Stimulated activated CD4-positive, alpha-beta T cell treated with anti-CD3 and anti-CD28 coated beads, TNF-alpha, amount 100 ng/mL, for 4 hours (primary cell): ENCODE results near the gene KIF26B.

Experiments
- DNase-seq, 3 experiments: peaks; one replicate each; pipeline ENCODE4 v3.0.0-alpha.2; 2020; ENCODE audit warnings: low read depth in 3 of 3

KIF26B gene

DNA sequence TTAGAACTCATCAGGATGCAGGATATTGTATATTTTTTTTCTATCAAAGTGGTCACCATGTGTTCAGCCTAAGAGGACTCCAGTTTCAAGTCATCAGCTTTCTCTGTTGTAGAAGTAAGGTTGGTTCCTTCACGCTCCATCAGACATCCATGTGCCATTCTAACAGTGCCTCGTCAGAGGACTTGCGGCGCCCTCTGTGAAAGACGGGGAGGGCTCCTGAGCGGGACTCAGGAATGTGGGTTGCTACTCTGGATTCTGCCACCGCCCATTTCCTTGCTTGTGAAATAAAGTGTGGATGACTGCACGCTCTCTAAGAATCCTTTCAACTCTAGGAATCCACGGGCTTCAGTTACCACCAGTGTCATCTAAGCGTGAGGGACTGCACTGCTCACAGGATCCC is 593.5 kb downstream of the KIF26B start:
- DNase-seq: no peak

DNA sequence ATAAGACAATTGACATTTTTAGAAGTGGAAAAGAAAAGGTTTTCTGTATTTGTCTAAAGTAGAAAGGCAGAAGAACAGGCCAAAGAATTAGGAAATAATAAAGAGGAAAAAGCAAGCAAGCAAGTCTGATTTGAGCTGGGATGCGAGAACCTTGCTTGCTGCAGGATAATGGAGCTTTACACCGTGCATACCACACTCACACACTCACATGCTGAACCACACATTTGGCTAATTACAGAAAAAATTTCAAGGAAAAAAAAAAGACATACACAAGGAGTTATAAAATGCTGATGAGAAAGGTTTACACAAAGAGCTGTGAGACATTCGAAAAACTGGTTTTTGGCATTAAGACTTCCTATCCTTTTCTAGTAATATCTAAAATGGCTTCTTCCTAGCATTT is 593.9 kb downstream of the KIF26B start:
- no peak for DNase-seq

DNA sequence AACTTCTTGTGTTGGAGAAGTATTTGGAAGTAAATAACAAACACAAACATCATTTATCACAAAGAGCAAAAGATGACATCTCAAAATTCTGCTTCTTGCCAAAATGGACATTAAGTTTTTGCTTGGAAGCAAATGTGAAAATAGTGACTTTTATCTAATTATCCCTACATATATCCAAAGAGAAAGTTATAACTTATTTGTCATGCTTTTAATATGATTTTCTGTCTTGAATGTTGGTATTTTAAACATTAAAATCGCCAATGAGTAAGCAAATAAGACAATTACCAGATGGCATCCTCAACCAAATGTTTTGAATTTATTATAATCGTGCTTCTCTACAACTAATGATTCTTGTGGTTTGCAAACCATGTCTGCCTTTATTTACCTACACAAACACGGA is 594.3 kb downstream of the KIF26B start:
- no peak for DNase-seq

DNA sequence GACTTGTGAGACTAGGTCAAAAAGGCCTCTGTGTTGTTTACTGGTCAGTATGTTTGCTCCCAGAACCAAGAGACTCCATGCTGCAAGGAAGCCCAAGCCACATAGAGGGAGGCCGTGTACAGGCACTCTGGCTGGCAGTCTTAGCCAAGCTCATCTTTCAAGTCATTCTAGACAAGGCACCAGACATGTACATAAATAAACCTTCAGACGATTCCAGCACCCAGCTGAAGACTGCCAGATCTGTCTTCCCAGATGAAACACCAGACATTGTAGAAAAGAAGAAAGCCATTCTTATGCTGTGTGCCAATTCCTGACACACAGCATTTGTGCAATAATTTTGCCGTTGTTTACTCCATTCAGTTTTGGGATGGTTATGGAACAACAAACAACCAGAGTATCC is 595.5 kb downstream of the KIF26B start:
- no peak for DNase-seq

DNA sequence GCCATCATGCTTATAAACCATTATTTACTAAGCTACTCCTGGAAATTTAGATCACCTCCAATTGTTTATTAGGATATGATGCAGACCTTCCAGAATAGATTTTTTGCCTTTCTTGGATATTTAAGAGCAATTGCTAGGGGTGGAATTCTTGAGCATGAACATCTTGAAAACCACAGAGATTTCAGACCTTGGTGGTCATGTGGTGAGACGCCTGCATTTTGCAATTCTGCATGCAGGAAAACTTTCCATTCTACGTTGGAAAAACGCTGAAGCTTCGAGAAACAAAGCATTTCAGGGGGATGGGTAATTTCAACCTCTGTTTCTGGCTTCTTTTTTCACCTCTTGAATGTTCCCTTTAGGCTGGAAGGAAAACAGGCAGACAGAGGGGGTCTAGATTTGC is 596.3 kb downstream of the KIF26B start:
- no peak for DNase-seq

DNA sequence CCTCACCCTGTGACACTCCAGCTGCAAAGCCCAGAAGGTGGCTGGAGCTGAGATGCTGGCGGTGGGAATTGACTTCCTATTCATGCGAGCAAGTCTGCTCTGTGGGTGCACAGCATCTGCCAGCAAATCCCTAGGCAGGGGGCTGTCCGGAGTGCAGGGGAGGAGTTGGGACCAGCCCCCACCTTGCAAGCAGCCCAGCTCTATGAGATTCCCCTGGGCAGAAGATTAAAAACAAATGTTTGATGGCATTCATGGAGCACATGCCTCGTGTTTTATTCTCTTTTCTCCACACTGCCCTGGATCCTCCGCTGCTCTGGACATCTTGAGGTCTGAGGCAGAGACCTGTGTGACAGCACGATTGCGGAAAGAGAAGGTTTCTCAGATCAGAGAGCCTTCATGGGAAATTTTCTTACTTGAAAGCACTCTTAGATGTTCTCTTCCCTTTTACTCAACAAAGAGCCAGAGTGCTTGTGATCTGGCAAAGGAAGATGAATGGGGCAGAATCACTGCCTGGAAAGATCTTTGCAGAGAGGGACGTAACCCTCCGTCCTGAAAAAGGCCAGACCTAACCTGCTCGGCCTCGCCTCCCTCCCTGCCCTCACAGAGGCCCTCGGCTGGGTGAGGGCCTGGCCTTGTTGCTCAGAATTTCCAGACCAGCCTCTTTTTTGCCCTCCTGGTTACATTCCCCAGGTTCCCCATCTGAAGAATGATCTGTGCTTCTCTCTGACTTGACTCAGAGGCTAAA is 597.1 kb downstream of the KIF26B start:
- DNase-seq: no peak

DNA sequence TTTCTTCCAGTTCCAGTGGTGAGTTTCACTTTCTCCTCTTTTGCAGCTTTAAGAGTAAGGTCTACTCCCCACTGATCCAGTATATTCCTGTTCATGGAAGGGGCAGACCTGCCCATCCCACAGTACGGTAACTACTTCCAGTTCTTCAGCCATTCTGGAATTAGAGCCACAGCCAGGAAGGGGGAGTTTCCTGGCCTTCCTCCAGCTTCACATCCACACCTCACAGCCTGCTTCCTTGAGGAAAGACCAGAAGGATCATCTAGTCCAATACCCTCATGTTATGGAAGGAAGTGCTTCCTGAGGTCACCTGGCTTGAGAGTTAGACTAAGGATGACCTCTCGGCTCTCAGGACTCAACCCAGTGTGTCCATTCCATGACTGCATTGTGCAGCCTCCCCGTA is 597.8 kb downstream of the KIF26B start:
- no peak for DNase-seq

DNA sequence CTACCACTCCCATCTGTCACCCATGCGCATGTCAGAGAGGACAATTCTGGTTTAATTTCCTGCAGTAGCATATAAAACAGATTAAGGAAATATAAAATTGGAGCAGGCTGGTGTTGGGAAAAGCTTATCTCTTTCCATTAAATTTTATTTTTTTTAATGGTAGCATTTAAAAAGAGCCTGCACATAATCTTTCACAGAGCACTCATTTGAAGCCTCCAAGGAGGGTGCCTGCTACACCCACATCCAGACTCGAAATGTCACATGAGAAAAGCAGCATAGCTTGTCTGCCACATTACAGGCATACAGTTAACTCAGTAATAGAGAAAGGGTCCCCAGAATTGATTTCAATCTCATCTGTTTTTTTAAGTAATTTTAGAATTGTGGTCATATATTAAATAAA is 599.0 kb downstream of the KIF26B start:
- no peak for DNase-seq

DNA sequence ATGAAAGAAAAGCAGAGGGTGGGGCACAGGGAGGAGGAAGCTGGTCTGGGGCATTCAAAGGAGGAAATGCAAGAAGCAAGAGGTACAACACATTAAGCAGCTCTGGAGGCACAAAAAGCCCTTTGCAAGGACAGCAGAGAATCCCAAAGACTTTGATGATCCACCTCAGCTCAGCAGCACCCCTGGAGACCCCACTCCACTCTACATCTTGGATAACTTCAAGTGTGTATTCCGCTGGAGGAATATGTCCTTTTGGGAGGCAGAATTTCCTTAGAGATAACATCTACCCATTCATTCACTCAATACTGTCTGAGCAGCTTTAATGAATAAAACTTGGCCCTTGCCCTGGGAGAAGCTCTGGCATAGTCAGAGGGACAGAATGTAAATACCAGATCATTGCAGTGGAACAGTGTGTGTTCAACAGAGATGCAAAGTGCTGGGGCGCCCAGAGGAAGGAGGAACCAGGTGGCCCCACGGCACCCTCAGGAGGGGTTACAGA is 599.7 kb downstream of the KIF26B start:
- no peak for DNase-seq
